Psoas muscle (tissue), 8 donors: ENCODE results near the gene ALG13. TPM values are rescaled to one million over a fixed set of nuclear protein-coding genes. Genes with fewer than 3 reads are reported as not detected.

Experiments
- ATAC-seq, 4 donors: fragments of 200-7000 bp; cut with Tn5 transposase; one replicate each; pipeline ENCODE4 v1.9.1; 2020; ENCODE audit warnings: moderate library complexity in 3 of 4, mild to moderate bottlenecking in 2 of 4
- DNase-seq, 2 donors: peaks; one replicate each; pipeline ENCODE4 v3.0.0-alpha.2; 2020
- H3K27ac ChIP-seq: fragments of 200-600 bp; one replicate; pipeline ENCODE4 v1.8.0; 2022
- H3K27me3 ChIP-seq, 3 donors: fragments of 200-600 bp in 1 of 3; one replicate each; pipeline versions ENCODE4 v1.6.1 to v1.8.0; 2013 to 2022; ENCODE audit warnings: low read length in 2 of 3, mild to moderate bottlenecking in 2 of 3, moderate library complexity in 1 of 3; ENCODE audit not compliant: insufficient read depth in 3 of 3
- H3K36me3 ChIP-seq, 2 donors: fragments of 200-600 bp in 1 of 2; one replicate each; pipeline versions ENCODE4 v1.6.1 to v1.8.0; 2013 to 2022; ENCODE audit warnings: low read depth in 1 of 2, mild to moderate bottlenecking in 1 of 2, moderate library complexity in 1 of 2; ENCODE audit not compliant: insufficient read depth in 1 of 2
- H3K4me1 ChIP-seq: fragments of 200-600 bp; one replicate; pipeline ENCODE4 v1.8.0; 2022
- H3K4me3 ChIP-seq: fragments of 200-600 bp; one replicate; pipeline ENCODE4 v1.8.0; 2022; ENCODE audit warnings: mild to moderate bottlenecking
- H3K9me3 ChIP-seq: fragments of 200-600 bp; one replicate; pipeline ENCODE4 v1.8.0; 2022
- CTCF ChIP-seq: fragments of 200-600 bp; IDR thresholded peaks from one replicate; pipeline ENCODE4 v1.8.0; 2022; ENCODE audit warnings: antibody characterized with exemption
- WGBS, 3 donors: extraction: QIAGEN DNeasy Blood & Tissue Kit; methylation state at CpG; one replicate each; pipeline versions ENCODE4 v1.1.6 to v1.1.7; 2013; 5-methylcytosine and 5-hydroxymethylcytosine counted together
- intact Hi-C, 2 donors: fragments of 100-400 bp; cut with DNase I; formaldehyde crosslinking; loops; one replicate each; pipeline versions ENCODE4 v1.11.0 to v1.14.2; 2022
- polyA plus RNA-seq, 3 donors: library from polyadenylated mRNA; stranded (reverse); fragments of 200-250 nt; gene quantifications; one replicate each; pipeline ENCODE4 v1.2.3, GENCODE V29; 2013
- total RNA-seq, 4 donors: library from RNA; stranded (reverse); fragmentation: NEBNext Ultra II Directional in 2 of 4; extraction: Animal tissue kit (Norgen Biotek cat#: 25700) in 2 of 4; gene quantifications; one replicate each; pipeline versions ENCODE4 v1.2.1 to v1.2.4, GENCODE V29; 2021 to 2023
- donor health status: healthy with polysubstance abuse.
- donor health status: DM: no; HTN: no; CAD: no; lungs with moderate emphysema.
- donor health status: Bipolar disorder and iron deficiency.
- donor health status: healthy.
- donor health status: DM: yes; HTN: yes; CAD: no.
- donor health status: DM: no; HTN: no; CAD: no.
- donor health status: DM: no; HTN: no; CAD: no.
- donor health status: DM: yes; HTN: yes; CAD: no.

Gene ALG13
- total and polyA plus RNA-seq, 7 donors = 11.2 to 20.0 (median 16.8) TPM

GRCh38 chrX:111695297-111695880, 14.4 kb downstream of the ALG13 start:
- intact Hi-C loops = no loop called here
- no peak for ATAC-seq

GRCh38 chrX:111719426-111720210, 38.6 kb downstream of the ALG13 start:
- Histone ChIP-seq H3K27me3 (no peaks in the 10 kb centered on the region), H3K9me3 (no peaks in the 10 kb centered on the region), H3K4me3 (no peak overlapping the region), H3K4me1 (no peaks in the 10 kb centered on the region), H3K36me3 (peaks cover 4 to 38% of the 10 kb centered on the region in 2 donors), H3K27ac (no peak overlapping the region)
- ATAC-seq (no peak), DNase-seq (no peak)
- peak; percentile 32 for TF ChIP-seq CTCF
- intact Hi-C loops = no loop called here
- 60 to 81% (median 72%) methylated on average over 5 of the region's 5 CpGs for WGBS, 3 donors

More at GRCh38 chrX:111695297-111695880, 14.4 kb downstream of the ALG13 start:
- H3K36me3 ChIP-seq = peaks cover 0 to 25% of the 10 kb centered on the region in 2 donors
- no peaks in the 10 kb centered on the region for H3K27me3 ChIP-seq
- DNase-seq = no peak
- H3K27ac ChIP-seq = no peak overlapping the region
- no peaks in the 10 kb centered on the region for H3K4me1 ChIP-seq
- H3K9me3 ChIP-seq = no peaks in the 10 kb centered on the region
- no peak overlapping the region for H3K4me3 ChIP-seq
- TF ChIP-seq CTCF = no peak
- WGBS, 3 donors = 78 to 96% (median 92%) methylated on average over 6 to 7 of the region's 7 CpGs

GRCh38 chrX:111728096-111728495, 47.1 kb downstream of the ALG13 start:
- Histone ChIP-seq H3K27me3 (no peaks in the 10 kb centered on the region), H3K9me3 (no peaks in the 10 kb centered on the region), H3K27ac (no peak overlapping the region), H3K4me1 (no peaks in the 10 kb centered on the region), H3K4me3 (no peak overlapping the region), H3K36me3 (peaks cover 6 to 70% of the 10 kb centered on the region in 2 donors)
- no peak for DNase-seq
- intact Hi-C loops = no loop called here
- WGBS, 3 donors = 69 to 93% (median 88%) methylated on average over 2 of the region's 2 CpGs
- ATAC-seq = no peak
- TF ChIP-seq CTCF = no peak

- Histone ChIP-seq H3K4me1 (no peaks in the 10 kb centered on the region), H3K9me3 (no peaks in the 10 kb centered on the region), H3K27ac (no peak overlapping the region), H3K4me3 (no peak overlapping the region), H3K36me3 (peaks cover 3 to 60% of the 10 kb centered on the region in 2 donors), H3K27me3 (no peaks in the 10 kb centered on the region)
- DNase-seq (no peak), ATAC-seq (no peak)
- TF ChIP-seq CTCF = no peak
- WGBS, 3 donors = 44 to 66% (median 53%) methylated on average over 4 of the region's 4 CpGs
- intact Hi-C loops = no loop called here
Measured at GRCh38 chrX:111731351-111731750, 50.4 kb downstream of the ALG13 start.
